ENCODE data around the gene CDKAL1. TPM values are rescaled to one million over a fixed set of nuclear protein-coding genes. Genes with fewer than 3 reads are reported as not detected.

The CDKAL1 gene
- total RNA-seq, 2 donors from 2014 or later = 23.5 to 26.4 TPM

- no peak overlapping the region for H3K27ac Mint-ChIP-seq
- 83 to 87% methylated on average over 1 of the region's 1 CpG for WGBS, 2 experiments (ENCODE audit: insufficient coverage in 1 of 2, insufficient read length in 1 of 2)
Observed at GRCh38 chr6:21181866-21182265, 647.6 kb downstream of the CDKAL1 start.

GRCh38 chr6:21182589-21182988 lies 648.3 kb downstream of the CDKAL1 start:
- DNase-seq = no peak
- Histone ChIP-seq H3K9me3 (ENCODE audit: control insufficient read depth, low read length) (peaks cover 12% of the 10 kb centered on the region), H3K27me3 (ENCODE audit: control insufficient read depth, insufficient read depth, low read length, poor library complexity, severe bottlenecking) (no peaks in the 10 kb centered on the region), H3K4me3 (ENCODE audit: low read length) (no peak overlapping the region), H3K36me3 (ENCODE audit: control insufficient read depth, insufficient read depth, low read length) (no peaks in the 10 kb centered on the region), H3K4me1 (ENCODE audit: control insufficient read depth, insufficient read depth, low read length) (peaks cover 3% of the 10 kb centered on the region), H3K9ac (ENCODE audit: extremely low read depth, low read length, poor library complexity, severe bottlenecking) (no peak overlapping the region), H3K27ac (ENCODE audit: low read depth, low read length) (no peak overlapping the region)
- H3K36me3 Mint-ChIP-seq (ENCODE audit: low read depth) = peaks cover 9% of the 10 kb centered on the region
- TF ChIP-seq CTCF (conservative IDR thresholded peaks at IDR 0.05) = no peak
- no peak overlapping the region for H3K4me3 Mint-ChIP-seq
- H3K9me3 Mint-ChIP-seq = peaks cover 12% of the 10 kb centered on the region
- H3K27ac Mint-ChIP-seq = no peak overlapping the region
- no peaks in the 10 kb centered on the region for H3K27me3 Mint-ChIP-seq (ENCODE audit: insufficient read depth)
- H3K4me1 Mint-ChIP-seq = peaks cover 15% of the 10 kb centered on the region

More at GRCh38 chr6:21181866-21182265, 647.6 kb downstream of the CDKAL1 start:
- no peak overlapping the region for H3K9ac ChIP-seq (ENCODE audit: extremely low read depth, low read length, poor library complexity, severe bottlenecking)
- no peak for DNase-seq
- peaks cover 12% of the 10 kb centered on the region for H3K9me3 ChIP-seq (ENCODE audit: control insufficient read depth, low read length)
- no peaks in the 10 kb centered on the region for H3K36me3 ChIP-seq (ENCODE audit: control insufficient read depth, insufficient read depth, low read length)
- H3K4me3 ChIP-seq (ENCODE audit: low read length) = no peak overlapping the region
- no peak for TF ChIP-seq CTCF (conservative IDR thresholded peaks at IDR 0.05)
- peaks cover 3% of the 10 kb centered on the region for H3K4me1 ChIP-seq (ENCODE audit: control insufficient read depth, insufficient read depth, low read length)
- H3K27ac ChIP-seq (ENCODE audit: low read depth, low read length) = no peak overlapping the region
- Mint-ChIP-seq H3K9me3 (peaks cover 12% of the 10 kb centered on the region), H3K4me1 (peaks cover 12% of the 10 kb centered on the region), H3K4me3 (no peak overlapping the region), H3K36me3 (ENCODE audit: low read depth) (peaks cover 9% of the 10 kb centered on the region), H3K27me3 (ENCODE audit: insufficient read depth) (no peaks in the 10 kb centered on the region)
- no peaks in the 10 kb centered on the region for H3K27me3 ChIP-seq (ENCODE audit: control insufficient read depth, insufficient read depth, low read length, poor library complexity, severe bottlenecking)

GRCh38 chr6:21185861-21186478 lies 651.7 kb downstream of the CDKAL1 start:
- Histone ChIP-seq H3K27ac (ENCODE audit: low read depth, low read length) (peak overlapping the region; percentile 54), H3K9me3 (ENCODE audit: control insufficient read depth, low read length) (peaks cover 1% of the 10 kb centered on the region), H3K4me3 (ENCODE audit: low read length) (no peak overlapping the region), H3K27me3 (ENCODE audit: control insufficient read depth, insufficient read depth, low read length, poor library complexity, severe bottlenecking) (no peaks in the 10 kb centered on the region), H3K36me3 (ENCODE audit: control insufficient read depth, insufficient read depth, low read length) (no peaks in the 10 kb centered on the region), H3K4me1 (ENCODE audit: control insufficient read depth, insufficient read depth, low read length) (peaks cover 5% of the 10 kb centered on the region), H3K9ac (ENCODE audit: extremely low read depth, low read length, poor library complexity, severe bottlenecking) (no peak overlapping the region)
- no peaks in the 10 kb centered on the region for H3K27me3 Mint-ChIP-seq (ENCODE audit: insufficient read depth)
- H3K4me3 Mint-ChIP-seq = no peak overlapping the region
- DNase-seq = peak; percentile 89
- H3K27ac Mint-ChIP-seq = peak overlapping the region; percentile 81
- TF ChIP-seq CTCF (conservative IDR thresholded peaks at IDR 0.05) = no peak
- H3K9me3 Mint-ChIP-seq = peaks cover 2% of the 10 kb centered on the region
- H3K4me1 Mint-ChIP-seq = peaks cover 27% of the 10 kb centered on the region
- peaks cover 4% of the 10 kb centered on the region for H3K36me3 Mint-ChIP-seq (ENCODE audit: low read depth)
- WGBS, 2 experiments (ENCODE audit: insufficient coverage in 1 of 2, insufficient read length in 1 of 2) = 0 to 23% methylated on average over 2 to 4 of the region's 4 CpGs

All from endodermal cell (in vitro differentiated cells).